Erythroblast (primary cell): ENCODE data around the gene DUSP10.
A peak's percentile ranks its signal among the peaks of the same experiment; 100 is the strongest.

Experiments used
- DNase-seq, 2 experiments: peaks; one replicate each; lab custom pipeline; 2025; lab: John Stamatoyannopoulos, UW
- GATA1 ChIP-seq: IDR thresholded peaks from 2 replicates; pipeline ENCODE4 v1.6.1; 2011; ENCODE audit warnings: low read depth, mild to moderate bottlenecking, control low read depth, low read length, moderate library complexity
- POLR2A ChIP-seq: IDR thresholded peaks from 2 replicates; pipeline ENCODE4 v1.6.1; 2011; ENCODE audit warnings: mild to moderate bottlenecking, low read length

Gene DUSP10

GRCh38 chr1:221696027-221696426, 45.9 kb downstream of the DUSP10 start:
- TF ChIP-seq POLR2A (no peak), GATA1 (no peak)
- DNase-seq: no peak

GRCh38 chr1:221695301-221695700, 46.6 kb downstream of the DUSP10 start:
- TF ChIP-seq POLR2A (no peak), GATA1 (no peak)
- DNase-seq: no peak

DNA sequence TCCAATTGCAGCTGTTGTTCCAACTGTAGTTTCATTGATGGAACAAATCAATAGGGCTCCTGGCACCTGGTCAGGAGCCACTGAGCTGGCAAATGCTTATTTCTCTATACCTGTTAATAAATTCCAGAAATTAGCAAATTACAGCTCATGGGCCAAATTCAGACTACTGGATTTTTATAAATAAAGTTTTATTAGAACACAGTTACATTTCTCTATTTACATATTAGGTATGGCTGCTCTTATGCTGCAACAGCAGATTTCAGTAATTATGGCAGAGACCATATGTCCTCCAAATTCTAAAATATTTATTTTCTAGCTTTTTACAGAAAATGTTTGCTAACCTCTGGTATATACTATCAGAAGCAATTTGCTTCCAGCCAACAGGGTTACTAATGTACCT, 47.8 kb downstream of the DUSP10 start:
- TF ChIP-seq GATA1 (no peak), POLR2A (no peak)
- no peak for DNase-seq

DNA sequence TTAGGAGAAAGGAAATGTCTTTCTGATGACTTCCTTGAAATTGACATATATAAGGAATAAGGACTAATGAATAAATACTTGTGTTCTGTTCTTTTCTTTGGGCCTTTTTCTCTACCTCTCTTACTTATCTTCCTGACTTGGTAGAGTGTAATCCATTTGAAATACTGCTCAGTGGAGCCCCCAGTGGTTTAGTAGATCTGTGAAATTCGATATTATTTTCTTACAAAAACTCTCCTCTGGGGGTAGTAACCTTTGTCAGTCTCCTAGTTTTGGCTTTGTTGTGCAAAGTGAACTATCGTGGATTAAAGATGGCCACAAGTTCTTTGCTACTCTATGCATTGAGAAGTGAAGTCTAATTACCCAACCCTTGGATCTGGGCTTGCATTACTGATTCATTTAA, 48.8 kb downstream of the DUSP10 start:
- TF ChIP-seq GATA1: no peak
- no peak for TF ChIP-seq POLR2A
- DNase-seq: peak; percentile 3 to 5

DNA sequence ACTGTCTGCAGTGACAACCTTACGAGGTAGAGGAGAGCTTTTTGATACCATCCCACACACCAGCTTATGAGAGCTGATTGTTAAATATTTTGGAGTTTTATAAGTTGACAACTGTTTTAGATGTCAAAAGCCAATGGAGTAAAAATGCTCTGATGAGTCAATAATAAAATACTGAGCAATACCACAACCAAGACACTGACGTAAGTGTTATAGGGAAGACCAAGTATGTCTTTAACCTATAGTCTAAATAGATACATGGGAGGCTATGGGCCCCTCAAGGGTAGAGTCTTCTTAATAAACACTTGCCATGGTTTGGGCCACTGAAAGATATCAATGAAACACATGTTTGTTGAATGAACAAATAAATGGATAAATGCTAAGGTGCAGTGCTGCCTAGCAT, 49.2 kb downstream of the DUSP10 start:
- no peak for DNase-seq
- TF ChIP-seq POLR2A (no peak), GATA1 (no peak)

DNA sequence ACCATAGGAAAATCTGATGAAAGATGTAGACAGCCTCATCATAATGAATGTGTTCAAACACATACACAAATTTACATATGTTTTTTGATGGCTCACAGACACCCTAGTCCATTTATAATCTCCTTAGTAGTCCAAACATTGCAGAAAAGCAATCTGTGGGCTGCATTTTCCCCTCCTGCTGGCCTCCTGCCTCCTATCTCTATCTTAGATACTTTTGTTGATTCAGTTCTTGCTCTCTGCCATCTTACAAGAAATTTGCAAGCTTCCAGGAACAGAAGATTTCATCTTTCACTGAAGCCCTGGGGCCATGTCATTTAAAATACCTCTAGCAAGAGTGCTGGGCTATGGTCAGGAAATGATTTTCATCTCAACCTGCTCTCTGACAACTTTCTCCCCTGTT, 50.6 kb downstream of the DUSP10 start:
- no peak for DNase-seq
- TF ChIP-seq GATA1 (no peak), POLR2A (no peak)

DNA sequence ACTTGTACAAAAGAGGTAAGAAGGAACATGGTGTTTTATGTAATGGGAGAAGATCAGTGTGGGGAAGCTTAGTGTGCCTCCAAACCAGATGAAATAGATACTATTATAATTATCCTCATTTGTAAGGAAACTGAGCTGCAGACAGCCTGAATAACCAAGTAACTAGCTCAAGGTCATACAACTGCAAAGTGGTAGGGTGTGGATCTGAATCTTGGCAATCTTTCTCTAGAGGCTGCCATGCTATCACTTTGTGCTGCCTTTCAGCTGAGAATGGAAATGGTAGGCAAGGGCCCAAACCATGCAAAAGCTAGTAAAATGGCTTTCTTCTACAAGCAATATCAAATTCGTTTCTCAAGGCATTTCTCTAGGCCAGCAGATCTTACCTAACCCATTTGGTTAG, 51.0 kb downstream of the DUSP10 start:
- TF ChIP-seq GATA1 (no peak), POLR2A (no peak)
- no peak for DNase-seq

- no peak for DNase-seq
- no peak for TF ChIP-seq GATA1
- TF ChIP-seq POLR2A: no peak
These were observed 52.8 kb downstream of the DUSP10 start for GRCh38 chr1:221689138-221689537.

DNA sequence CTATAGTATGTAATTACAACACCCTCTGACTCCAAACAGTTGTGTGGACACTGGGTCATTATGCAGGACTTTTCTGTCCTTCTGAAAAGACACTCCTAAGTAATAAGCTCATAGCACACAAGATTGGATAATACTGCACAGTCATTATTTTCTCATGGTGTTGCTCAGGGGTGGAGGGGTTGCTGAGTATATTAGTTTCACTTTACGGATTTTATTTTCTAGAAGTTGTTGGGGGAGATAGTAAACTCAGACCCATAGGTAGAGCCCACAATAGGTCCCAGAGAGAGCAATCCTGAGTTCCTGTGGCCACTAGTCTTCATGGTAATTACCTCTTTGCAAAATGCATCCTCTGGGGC, 53.4 kb downstream of the DUSP10 start:
- DNase-seq: no peak
- no peak for TF ChIP-seq GATA1
- no peak for TF ChIP-seq POLR2A

DNA sequence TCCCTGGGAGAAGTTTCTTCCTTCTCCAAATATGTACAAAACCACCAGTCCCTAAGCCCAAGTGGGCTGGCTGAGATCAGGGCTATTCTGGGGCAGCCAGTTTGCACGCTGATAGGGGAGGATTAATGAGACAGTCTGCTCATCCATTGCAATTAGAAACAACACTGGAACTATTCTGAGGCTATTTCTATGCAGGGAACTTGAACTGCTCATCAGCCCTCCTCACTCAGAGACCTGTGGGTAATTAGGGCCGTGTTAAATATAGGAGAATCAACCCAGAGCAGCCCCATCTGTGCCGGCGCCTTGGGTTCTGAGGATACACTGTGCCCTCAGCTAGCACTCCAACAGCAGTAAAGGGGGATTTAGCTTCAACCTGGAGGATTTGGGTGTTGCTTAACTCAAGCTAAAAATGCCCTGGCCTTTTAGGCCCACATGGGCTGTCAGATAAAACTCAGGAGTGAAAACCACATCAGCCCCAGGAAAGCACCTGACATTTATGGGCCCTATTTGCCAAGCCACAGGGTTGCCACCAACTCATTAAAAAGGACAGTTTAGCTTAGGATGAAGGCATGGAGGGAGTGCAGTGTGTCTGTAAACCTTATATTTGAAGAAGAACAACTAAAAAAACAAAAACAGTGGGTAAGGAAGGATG, 53.9 kb downstream of the DUSP10 start:
- DNase-seq: no peak
- TF ChIP-seq POLR2A (no peak), GATA1 (no peak)

DNA sequence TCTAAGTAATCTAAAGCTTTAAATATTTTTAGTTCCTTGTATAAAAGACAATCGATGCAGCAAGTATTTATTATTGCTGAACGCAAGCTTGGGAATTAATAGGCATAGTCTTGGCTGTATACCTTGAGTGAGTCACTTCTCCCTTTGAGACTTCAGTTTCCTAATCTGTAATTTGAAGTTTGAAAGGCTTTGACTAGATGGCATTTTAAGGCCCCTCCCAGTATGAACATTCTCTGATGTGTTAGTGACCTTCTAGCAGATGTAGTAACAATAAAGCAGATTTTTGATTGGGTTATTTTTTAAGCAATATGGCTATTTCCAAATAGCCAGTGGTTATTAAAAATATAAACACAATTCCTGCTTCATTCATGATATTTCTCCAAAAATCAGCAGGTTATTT, 58.2 kb downstream of the DUSP10 start:
- no peak for TF ChIP-seq POLR2A
- TF ChIP-seq GATA1: no peak
- DNase-seq: no peak

GRCh38 chr1:221680085-221680484, 61.8 kb downstream of the DUSP10 start:
- no peak for TF ChIP-seq POLR2A
- TF ChIP-seq GATA1: no peak
- no peak for DNase-seq

- TF ChIP-seq POLR2A (no peak), GATA1 (no peak)
- no peak for DNase-seq
These were observed 63.9 kb downstream of the DUSP10 start for GRCh38 chr1:221678014-221678413.

DNA sequence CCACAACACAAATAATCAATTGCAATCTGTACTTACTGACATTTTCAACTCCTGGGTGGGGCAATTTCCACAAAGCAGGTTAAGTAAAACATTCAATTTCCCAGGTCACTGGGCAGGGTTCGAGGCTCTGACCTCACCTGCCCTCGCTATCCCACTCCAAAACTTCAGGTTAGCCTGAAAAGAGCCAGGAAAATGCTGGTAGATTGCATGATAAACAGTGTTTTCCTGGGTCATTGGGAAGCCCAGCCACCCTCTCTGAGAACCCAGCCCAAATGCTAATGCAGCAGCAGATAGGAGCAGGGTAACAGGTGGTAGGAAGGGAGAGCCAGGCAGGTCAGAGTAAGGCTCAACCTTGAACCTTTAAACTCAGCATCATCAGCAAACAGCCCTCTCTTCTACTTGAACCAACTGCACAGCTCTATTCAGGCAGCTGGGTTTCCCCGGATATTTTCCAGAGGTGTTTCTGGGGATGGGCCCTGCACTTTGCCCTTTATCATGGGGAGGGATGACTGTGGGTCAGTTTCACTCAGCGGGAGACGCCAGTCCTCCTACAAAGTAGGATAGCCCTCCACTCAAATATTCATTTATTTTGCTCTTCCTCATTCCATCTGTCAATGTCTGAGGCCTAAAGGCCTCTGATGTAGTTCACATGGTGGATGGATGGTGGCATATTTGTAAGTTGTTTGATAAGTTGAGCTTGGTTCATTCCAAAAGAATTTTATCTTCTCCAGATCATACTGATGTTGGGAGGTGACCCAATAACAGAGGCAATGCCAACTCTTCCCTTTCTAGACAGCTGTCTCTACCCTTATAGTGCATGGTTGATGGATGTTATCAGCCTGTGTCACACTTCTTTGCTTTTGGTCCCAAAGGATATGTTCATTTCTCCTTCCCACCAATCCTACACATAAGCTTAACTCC, 65.7 kb downstream of the DUSP10 start:
- DNase-seq: no peak
- no peak for TF ChIP-seq GATA1
- no peak for TF ChIP-seq POLR2A
